GM21423 (cell line): ENCODE results near the gene HPS6.

Experiments used
- ATAC-seq: cut with Tn5 transposase; IDR thresholded peaks from one replicate; pipeline ENCODE4 v1.9.1; 2021; ENCODE audit warnings: mild to moderate bottlenecking, moderate library complexity; ENCODE audit not compliant: unreplicated experiment

Gene HPS6

DNA sequence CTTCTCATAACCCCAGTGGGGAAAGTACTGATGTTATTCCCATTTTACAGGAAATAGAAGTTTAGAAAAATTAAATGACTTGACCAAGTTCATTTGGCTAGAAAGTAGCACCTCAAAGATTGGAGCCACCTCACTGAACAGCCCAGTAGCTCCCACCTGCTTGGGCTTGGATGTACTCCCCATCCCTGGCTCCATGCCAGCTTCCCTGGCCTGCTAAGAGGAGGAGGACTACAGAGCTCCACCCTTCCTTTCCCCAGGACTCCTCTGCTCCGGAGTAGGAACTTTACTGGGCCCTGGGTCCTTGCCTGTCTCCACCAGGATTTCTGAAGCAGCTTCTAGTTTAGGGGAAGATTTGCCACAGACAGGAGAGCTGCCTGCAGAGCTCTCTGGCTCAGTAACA lies 3.1 kb downstream of the HPS6 start:
- no peak for ATAC-seq

DNA sequence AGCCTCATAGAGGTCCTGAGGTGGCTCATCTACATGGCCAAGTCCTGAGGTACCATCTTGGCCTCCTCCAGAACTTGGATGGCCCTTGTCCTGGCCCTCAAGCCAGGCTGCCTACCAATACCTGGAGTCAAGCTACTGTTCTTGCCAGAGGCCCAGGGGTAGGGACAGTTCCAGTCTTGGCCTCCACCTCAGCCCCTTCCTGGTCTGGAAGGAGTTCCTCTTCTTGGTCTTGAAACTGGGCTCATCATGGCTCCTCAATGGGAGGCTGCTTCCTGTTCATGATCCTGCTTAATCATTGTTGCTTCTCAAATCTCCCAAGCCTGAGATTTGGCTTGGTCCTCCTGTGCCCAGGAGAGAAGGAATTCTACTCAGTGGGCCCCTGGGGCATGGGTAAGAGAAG lies 3.9 kb downstream of the HPS6 start:
- no peak for ATAC-seq

DNA sequence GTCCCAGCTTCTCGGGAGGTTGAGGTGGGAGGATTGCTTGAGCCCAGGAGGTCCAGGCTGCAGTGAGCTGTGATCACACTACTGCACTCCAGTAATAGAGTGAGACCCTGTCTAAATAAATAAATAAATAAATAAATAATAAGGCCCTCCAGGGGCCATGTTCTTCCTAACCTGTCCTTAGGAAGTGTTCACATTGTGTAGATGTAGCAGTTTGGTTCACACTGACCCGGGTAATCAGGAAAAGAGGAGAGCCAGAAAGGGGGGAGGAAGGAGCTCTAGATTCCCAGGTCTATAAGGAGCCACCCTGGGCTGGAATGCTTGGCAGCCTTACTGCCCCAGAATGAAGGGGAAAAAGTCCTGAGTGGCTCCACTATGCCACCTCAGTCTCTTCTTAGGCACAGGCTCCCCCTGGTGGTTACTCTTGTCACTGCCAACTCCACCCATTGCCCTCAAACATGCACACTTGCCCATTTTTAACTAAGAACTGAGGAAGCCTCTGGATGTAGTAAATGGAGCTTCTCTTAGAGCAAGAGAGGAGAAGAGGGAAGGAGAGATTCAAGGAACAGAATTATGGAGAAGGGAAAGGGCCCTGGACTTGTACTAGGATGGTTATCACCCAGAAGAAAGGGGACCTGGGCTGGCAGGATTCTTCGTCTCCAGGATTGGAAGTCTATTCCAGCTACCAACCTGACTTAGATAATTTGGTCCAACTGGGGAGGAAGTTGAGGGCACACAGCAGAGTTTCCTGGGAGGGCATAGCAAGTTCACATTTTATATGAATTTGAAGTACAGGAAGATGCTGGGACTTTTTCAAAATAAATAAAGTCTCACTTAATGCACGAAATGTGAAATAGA lies 7.8 kb downstream of the HPS6 start:
- ATAC-seq, result no peak

DNA sequence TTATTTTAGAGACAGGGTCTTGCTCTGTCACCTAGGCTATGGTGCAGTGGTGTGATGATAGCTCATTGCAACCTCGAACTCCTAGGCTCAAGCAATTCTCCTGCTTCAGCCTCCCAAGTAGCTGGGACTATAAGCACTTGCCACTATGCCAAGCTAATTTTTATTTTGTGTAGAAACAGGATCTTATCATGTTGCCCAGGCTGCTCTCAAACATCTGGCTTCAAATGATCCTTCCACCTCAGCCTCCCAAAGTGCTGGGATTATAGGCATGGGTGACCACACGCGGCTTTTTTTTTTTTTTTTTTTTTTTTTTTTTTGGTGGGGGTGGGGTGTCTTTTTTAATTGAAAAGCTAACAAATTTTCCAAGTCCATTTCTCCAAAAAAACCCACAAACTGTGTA lies 18.4 kb downstream of the HPS6 start:
- ATAC-seq, result no peak

DNA sequence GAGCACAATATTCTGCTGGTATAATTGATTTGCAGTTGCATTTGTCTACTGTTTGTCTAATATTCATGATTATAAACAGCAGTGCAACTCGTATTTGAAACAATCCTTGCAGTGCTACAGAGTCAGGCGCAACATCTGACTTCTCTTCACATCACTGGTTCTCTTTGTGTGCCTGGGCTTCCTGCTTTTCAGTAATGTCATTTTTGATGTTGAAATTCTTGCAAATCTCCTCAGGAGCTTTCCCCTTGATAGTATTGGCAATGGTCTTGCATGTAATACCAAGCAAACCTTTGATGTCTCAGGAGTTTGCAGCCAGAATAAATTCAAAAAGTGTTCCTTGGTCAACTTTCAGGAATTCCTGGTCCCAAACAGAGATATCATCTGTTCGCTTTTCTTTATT lies 20.2 kb downstream of the HPS6 start:
- ATAC-seq, result no peak

DNA sequence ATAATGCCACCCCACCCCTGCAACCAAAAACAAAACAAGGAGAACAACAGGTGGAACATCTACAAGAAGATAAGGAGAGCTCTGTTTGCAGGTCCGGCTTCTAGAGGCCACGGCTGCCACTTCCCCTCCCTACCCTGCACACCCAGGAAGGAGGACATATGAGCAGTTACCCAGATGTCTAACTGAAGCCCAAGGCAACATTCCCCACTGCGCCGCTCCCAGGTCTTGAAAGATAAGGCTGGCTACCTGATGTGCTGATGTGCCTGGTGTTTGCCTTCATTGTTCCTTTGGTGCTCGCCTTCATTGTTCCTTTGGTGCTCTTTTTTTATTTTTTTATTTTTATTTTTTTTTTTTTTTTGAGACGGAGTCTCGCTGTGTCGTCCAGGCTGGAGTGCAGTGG lies 21.0 kb downstream of the HPS6 start:
- no peak for ATAC-seq

DNA sequence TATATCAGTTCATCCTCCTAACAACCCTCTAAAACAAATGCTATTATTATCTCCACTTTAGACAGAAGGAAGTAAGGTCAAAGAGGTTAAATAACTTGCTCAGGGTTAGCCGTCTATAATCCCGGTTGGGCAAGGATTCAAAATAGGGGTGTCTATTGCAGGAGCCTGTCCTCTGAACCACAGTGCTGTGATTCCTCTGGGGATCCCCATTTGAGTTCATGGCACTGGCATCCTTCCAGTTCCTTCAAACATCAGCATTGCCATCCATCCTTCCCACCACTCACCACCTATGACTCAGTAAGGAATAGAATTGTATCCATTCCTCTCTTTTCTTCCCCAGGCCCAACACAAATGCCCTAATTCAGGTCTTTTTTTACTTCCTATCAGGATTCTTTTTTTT lies 25.6 kb downstream of the HPS6 start:
- ATAC-seq, result no peak

DNA sequence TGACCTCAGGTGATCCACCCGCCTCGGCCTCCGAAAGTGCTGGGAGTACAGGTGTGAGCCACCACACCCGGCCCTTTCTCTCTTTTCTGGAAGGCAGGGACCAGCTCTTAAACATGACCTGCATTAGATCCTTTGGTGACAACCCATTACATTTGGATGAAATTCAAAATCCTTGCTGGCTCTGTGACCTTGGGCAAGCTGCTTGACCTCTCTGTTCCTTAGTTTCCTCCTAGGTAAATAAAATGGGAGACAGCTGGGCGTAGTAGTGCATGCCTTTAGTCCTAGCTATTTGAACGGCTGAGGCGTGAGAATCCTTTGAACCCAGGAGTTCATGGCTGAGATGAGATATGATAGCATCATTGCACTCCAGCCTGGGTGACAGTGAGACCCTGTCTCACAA lies 31.3 kb downstream of the HPS6 start:
- no peak for ATAC-seq

DNA sequence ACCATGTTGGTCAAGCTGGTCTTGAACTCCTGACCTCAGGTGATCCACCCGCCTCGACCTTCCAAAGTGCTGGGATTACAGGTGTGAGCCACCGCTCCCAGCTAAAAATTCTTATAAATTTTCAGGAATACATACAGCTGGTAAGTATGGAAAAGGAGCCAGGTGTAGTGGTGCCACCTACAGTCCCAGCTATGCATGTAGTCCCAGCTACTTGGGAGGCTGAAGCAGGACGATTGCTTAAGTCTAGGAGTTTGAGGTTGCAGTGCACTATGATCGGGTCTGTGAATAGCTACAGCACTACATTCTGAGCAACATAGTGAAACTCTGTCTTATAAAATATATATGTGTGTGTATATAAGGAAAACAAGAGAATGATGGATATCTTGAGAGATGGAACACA lies 36.0 kb downstream of the HPS6 start:
- ATAC-seq, result no peak

DNA sequence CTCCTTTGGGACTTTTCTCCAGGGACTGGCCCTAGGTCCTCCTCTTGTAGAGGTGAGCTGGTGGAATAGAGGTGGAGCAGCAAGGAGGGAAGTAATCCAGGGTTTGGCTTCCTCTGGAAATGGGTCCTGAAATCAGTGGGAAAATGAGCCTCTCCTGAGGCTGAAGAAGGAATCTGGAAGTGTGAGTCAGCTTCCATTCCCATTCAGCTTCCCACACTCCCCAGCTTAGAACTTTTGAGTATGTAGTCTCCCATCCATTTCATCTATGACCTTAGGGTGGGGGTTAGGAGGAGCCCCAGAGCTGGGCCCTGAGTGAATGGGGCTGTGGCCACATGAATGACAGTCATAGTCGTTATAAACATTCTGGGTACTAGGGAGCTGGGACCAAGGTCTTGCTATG lies 37.3 kb downstream of the HPS6 start:
- ATAC-seq, result no peak

DNA sequence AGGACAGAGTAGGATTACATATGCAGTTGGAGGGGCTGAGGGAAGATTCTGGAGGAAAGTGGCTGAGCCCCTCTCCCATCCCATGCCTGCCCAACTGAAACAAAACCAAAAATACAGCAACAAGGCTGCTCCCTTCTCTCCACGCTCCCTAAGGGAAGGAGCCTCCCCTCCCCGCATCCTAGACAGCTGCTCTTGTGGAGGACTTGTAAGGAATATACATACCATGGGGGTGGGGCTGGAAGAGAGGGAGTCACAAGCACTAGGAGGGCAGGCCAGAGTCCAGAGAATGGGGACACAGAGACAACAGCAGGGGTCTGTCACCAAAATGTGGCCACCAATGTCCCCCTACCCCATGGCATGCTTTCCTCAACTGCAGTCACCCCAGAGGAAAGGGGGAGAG lies 41.8 kb downstream of the HPS6 start:
- ATAC-seq, result no peak

DNA sequence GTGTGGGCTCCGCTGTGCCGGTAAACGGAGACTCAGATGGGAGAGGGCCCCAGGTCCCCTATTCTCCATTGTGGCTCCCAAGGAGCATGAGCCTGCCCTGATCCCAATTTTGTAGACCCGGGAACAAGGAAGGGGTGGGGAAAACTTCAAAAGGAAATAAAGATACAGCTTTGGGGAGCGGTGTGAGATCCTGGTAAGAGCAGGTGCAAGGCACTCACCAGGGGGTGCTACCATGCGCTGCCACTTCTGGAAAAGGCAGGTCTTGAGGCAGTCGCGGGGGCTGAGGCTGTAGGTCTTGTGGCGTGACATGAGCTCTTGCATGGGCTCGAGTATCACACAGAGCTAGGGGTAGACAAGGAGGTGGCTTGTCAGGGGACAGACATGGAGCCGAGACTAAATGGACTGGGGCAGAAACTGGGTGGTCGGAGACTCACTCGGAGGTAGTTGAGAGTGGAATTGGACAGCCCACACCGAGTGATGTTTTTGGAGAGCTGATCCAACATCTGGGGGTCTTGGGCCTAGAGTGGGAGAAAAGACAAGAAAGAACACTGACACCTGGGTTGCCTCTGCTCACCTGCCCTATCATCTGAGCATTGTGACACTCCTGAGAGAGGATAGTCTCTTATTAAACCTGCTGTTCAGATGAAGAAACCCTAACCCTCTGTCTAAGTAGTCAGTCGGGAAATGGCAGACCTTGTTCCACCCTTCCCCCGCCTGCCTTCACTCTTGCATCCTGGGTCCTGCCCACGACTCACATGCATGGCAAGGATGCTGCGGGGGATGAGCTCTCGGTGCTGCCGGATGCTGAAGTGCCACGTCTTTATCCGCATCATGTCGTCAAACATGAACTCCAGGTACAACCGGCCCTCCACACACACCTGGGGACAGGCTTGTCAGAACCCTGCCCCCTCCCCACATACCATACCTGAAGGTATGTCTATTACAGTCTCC lies 44.3 kb downstream of the HPS6 start:
- no peak for ATAC-seq

DNA sequence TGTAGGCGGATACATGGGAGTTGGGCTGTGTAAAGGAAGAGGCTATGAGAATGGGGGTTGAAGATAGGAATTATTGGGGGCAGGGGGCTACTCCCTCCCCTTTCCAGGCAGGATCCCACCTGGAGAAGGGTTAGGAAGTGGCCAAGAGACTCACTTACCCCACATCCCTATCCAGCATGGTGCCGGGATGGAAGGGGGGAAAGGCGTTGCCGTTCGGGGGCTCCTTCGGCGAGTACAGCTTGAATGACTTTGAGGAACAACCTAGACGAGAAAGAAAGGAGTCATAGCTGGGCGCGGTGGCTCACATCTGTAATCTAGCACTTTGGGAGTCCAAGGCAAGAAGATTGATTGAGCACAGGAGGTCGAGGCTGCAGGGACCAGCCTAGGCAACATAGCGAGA lies 46.1 kb downstream of the HPS6 start:
- no peak for ATAC-seq

DNA sequence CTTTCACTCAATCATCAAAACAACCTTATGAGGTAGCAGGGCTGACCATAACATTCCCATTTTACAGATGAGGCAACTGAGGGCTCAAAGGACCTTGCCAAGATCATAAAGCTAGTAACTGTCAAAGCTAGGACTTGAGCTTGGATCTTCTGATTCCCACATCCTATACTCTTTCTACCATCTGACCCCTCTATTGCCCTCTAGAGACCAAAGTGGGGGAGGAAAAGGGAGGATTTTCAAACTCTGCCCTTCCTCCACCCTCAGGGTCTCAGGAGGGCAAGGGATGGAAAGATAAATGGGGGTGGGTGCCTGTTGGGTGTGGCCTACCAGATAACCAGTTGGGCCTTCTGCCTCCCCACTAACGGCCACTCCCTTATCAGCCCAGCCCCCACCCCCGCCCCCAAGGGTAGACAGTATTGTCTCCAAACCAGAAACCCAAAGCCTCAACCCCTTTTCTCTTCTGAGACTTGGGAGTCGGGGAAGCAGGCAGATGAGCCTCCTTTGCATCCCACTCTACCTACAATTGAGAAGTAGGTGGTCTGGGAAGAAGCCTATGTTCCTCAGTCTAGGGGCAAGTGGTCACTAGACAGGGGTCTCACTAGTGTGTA lies 47.2 kb downstream of the HPS6 start:
- ATAC-seq, result no peak

DNA sequence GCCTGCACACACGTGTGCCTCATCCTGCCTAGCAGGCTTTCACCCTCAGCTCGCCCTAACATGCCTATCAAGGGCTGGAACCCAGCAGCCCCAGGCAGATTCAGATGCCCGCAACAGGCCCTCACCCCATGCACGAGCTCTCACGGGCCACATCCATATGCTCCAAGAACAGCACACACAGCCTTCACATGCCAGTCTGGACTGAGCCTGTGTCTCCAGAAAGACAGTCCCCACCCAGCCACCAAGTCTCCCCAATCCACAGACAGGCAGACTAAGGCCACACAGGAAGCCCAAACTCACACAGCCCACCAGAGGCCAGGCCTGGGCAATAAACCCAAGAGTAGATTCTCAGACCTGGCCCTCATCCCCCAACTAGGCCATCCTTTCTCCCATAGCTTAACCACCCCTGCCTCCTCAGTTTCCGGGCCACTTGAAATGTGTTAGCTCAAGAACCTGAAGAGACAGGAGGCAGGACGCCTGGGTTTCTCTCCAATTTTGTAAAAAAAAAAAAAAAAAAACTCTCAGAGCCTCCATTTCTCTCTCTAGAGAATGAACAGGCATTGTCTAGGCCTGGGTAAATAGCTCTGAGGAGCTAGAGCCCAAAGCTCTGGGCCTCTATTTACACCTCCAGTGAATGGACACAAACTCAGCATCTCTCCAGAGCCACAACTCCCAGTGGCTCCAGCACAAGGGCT lies 48.3 kb downstream of the HPS6 start:
- ATAC-seq, result no peak

DNA sequence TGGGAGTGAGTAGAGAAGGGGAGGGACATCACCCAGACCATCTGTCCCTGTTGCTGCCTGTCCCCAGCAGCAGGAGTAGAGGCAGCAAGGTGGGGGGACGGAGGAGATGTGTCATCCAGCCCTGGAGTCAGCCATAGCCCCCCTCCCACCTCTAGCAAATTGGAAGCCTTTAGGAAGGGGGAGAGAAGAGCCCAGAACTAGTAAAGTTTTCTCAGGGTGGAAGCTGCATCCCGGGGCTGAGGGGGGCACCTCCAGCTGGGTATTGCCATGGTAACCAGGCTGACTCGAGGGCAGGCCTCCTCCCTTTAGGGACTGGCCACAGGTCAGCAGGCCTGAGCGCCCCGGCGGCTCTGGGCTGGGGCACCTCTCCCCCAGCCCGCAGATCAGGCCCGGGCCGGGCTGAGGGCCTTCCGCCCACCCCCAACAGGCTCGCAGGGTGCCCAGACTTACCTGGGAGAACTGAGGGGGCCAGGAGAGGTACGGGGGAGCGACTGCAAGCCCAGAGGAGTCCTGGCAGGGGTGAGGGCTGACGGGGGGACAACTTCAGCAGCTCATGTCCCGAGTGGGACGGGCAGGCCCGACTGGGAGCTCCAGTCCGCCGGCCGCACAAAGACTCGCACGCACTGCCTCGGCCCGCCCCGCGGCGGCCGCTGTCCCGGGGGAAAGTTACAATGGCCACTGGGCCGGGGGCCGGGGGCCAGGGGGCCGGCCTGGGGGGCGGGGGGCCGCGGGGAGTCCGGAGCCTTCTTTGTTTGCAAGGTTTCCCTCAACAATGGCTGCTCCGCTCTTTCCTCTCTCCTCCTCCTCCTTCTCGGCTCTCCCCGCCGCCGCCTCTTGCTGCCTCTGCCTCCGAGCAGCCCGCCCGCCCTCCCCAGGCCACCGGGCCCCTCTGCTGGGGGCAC lies 49.1 kb downstream of the HPS6 start:
- peak; percentile 14 for ATAC-seq

DNA sequence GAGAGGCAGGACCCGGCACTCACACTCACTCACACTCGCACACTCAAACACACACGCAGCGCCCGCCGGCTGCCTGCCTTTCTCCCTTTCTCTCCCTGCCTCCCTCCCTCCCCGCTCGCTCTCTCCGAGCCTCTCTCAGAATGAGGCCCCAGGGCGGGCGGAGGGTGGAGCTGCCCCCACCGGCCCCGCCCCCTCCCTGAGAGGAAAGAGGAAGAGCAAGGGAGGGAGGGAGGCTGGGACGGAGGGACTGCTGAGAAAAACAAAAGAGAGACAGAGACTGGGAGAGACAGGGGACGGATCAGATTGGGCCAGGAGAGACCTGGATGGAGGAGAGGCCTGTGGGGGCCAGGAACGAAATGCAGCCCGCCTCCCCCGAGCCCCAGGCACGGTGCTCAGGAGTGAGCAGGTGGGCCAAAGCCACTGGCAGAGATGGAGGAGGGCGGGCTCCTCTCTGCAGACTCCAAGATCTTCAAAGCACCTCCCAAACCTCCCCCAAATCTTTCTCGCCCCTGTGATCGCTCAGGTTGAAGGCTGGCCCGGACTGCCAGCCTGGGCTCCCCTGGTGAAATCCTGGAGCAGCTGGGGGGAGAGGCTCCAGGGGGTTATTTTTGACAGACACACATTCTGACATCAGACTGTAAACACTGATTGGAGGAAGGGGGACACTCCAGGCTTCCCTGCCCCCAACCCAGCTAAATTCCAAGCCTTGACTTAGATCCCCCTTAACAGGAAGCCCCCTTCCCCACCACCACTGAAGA lies 49.9 kb downstream of the HPS6 start:
- peak; percentile 60 for ATAC-seq

DNA sequence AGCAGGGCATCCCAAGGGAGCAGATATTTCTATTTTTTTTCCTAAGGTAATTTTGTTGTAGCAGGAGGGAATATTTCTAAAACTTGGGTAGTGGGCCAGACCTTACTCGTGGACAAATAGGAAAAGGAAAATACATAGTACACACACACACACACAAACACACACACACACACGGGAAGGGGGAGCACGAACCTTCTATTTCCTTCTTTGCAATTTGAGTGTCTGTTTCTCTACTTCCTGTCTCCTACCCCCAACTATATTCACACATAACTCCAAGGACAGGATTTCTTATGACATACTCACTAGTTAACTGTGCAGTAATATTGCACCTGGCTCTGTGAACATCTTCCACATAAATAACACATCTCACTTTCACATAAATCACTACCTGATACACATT lies 50.6 kb downstream of the HPS6 start:
- ATAC-seq, result no peak

DNA sequence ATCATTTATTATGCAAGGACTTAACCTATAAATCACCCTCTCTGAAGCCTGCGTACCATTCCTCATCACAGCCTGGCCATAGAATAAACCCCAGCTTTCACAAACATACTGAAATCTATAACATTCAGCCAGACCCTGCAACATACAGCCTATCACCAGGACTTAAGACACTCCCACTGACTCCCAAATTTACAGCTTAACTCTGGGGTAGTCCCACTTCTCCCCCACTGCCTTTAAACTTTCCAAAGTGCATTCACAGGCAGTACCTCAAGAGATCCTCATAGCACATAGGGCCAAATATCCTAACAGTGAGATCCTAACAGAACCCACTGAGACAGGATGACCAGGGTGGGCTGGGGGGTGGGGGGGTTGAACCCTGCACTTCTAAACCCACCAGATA lies 51.5 kb downstream of the HPS6 start:
- no peak for ATAC-seq
